Smooth muscle cell (in vitro differentiated cells): ENCODE data around the gene SMAD6. TPM values are rescaled to one million over a fixed set of nuclear protein-coding genes. Genes with fewer than 3 reads are reported as not detected.

Source experiments
- DNase-seq: peaks from one replicate; lab custom pipeline; 2025; ENCODE audit not compliant: unreplicated experiment; lab: John Stamatoyannopoulos, UW
- H2AFZ ChIP-seq: fragments of 200-600 bp; sonication (generic); 2 replicates; pipeline ENCODE4 v1.6.0; 2016; ENCODE audit warnings: antibody characterized with exemption, low read depth, mild to moderate bottlenecking
- H3F3A ChIP-seq: fragments of 200-600 bp; sonication (generic); 2 replicates; pipeline ENCODE4 v1.6.0; 2017; ENCODE audit warnings: antibody characterized with exemption, low read depth
- H3K27ac ChIP-seq: fragments of 200-600 bp; sonication (generic); 2 replicates; pipeline ENCODE4 v1.5.1; 2016; ENCODE audit warnings: low read depth, mild to moderate bottlenecking
- H3K27me3 ChIP-seq: fragments of 200-600 bp; sonication (generic); 2 replicates; pipeline ENCODE4 v1.6.1; 2016; ENCODE audit warnings: low read depth, mild to moderate bottlenecking
- H3K36me3 ChIP-seq: fragments of 200-600 bp; sonication (generic); 2 replicates; pipeline ENCODE4 v1.5.1; 2016; ENCODE audit warnings: low read depth
- H3K4me1 ChIP-seq: fragments of 200-600 bp; sonication (generic); 2 replicates; pipeline ENCODE4 v1.5.1; 2016; ENCODE audit warnings: low read depth
- H3K4me2 ChIP-seq: fragments of 200-600 bp; sonication (generic); 2 replicates; pipeline ENCODE4 v1.6.0; 2016; ENCODE audit warnings: mild to moderate bottlenecking
- H3K4me3 ChIP-seq: fragments of 200-600 bp; sonication (generic); 2 replicates; pipeline ENCODE4 v1.5.1; 2016; ENCODE audit warnings: mild to moderate bottlenecking
- H3K79me2 ChIP-seq: fragments of 200-600 bp; sonication (generic); 2 replicates; pipeline ENCODE4 v1.6.0; 2016; ENCODE audit warnings: low read depth, mild to moderate bottlenecking
- H3K9ac ChIP-seq: fragments of 200-600 bp; sonication (generic); 2 replicates; pipeline ENCODE4 v1.6.0; 2016; ENCODE audit warnings: low read depth
- H3K9me3 ChIP-seq: fragments of 200-600 bp; sonication (generic); replicated peaks from 2 replicates; pipeline ENCODE4 v1.5.1; 2016; ENCODE audit warnings: low read depth
- H4K20me1 ChIP-seq: fragments of 200-600 bp; sonication (generic); 2 replicates; pipeline ENCODE4 v1.6.0; 2016; ENCODE audit warnings: low read depth
- WGBS: methylation state at CpG from one replicate; pipeline ENCODE4 v1.1.7; 2016; ENCODE audit warnings: low lambda C conversion rate; 5-methylcytosine and 5-hydroxymethylcytosine counted together
- polyA plus RNA-seq: library from polyadenylated mRNA; unstranded; fragments of >200 nt; fragmentation: Nextera tagmentation; extraction: Ambion mirVana; gene quantifications from 2 replicates; pipeline ENCODE4 v1.2.1, GENCODE V29; 2016
- total RNA-seq: library from RNA; depleted of rRNA; stranded (reverse); fragments of >200 nt; gene quantifications from 2 replicates; pipeline ENCODE4 v1.2.3, GENCODE V29; 2014
- TF ChIP-seq, protein P1 (sequence below): fragments of 200-600 bp; sonication (generic); IDR thresholded peaks from 2 replicates; pipeline ENCODE4 v1.5.1; 2017; ENCODE audit warnings: borderline replicate concordance, mild to moderate bottlenecking, antibody characterized with exemption; ENCODE audit not compliant: insufficient read depth, poor library complexity, severe bottlenecking

Gene SMAD6
- total and polyA plus RNA-seq, 2 experiments from 2014 or later, result 42.6 to 44.0 TPM

DNA sequence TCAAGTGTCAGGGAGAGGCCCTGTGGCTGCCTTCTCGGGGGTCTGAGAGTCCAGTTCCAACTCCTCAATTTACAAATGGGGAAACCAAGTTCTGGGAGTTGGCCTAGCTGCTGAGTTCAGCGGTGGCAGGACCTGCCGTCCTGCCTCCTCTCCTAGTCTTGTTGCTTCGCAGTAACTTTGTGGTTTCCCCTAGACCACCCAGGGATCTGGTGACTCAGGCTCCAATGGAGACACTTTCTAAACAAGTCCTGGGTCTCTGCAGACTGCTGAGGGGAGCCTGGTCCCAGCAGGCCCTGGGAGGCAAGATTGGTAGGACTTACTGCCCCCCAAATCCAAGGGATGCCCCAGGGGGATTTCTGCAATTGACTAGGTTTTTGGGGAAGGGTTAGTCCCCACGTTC lies 83.6 kb downstream of the SMAD6 start:
- peaks cover 9% of the 10 kb centered on the region for H3K4me1 ChIP-seq
- H3K27me3 ChIP-seq, result no peaks in the 10 kb centered on the region
- no peak overlapping the region for H3K4me3 ChIP-seq
- H3K9me3 ChIP-seq, result no peaks in the 10 kb centered on the region
- TF ChIP-seq, protein P1, sequence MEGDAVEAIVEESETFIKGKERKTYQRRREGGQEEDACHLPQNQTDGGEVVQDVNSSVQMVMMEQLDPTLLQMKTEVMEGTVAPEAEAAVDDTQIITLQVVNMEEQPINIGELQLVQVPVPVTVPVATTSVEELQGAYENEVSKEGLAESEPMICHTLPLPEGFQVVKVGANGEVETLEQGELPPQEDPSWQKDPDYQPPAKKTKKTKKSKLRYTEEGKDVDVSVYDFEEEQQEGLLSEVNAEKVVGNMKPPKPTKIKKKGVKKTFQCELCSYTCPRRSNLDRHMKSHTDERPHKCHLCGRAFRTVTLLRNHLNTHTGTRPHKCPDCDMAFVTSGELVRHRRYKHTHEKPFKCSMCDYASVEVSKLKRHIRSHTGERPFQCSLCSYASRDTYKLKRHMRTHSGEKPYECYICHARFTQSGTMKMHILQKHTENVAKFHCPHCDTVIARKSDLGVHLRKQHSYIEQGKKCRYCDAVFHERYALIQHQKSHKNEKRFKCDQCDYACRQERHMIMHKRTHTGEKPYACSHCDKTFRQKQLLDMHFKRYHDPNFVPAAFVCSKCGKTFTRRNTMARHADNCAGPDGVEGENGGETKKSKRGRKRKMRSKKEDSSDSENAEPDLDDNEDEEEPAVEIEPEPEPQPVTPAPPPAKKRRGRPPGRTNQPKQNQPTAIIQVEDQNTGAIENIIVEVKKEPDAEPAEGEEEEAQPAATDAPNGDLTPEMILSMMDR, result no peak
- H3K9ac ChIP-seq, result no peak overlapping the region
- peak overlapping the region; percentile 68 for H3K4me2 ChIP-seq
- no peak for DNase-seq
- H2AFZ ChIP-seq, result no peak overlapping the region
- peaks cover 21% of the 10 kb centered on the region for H3K79me2 ChIP-seq
- no peaks in the 10 kb centered on the region for H3K36me3 ChIP-seq
- H4K20me1 ChIP-seq, result peaks cover 40% of the 10 kb centered on the region
- 35% methylated on average over 5 of the region's 5 CpGs for WGBS
- H3F3A ChIP-seq, result peaks cover 19% of the 10 kb centered on the region
- H3K27ac ChIP-seq, result peak overlapping the region; percentile 73

DNA sequence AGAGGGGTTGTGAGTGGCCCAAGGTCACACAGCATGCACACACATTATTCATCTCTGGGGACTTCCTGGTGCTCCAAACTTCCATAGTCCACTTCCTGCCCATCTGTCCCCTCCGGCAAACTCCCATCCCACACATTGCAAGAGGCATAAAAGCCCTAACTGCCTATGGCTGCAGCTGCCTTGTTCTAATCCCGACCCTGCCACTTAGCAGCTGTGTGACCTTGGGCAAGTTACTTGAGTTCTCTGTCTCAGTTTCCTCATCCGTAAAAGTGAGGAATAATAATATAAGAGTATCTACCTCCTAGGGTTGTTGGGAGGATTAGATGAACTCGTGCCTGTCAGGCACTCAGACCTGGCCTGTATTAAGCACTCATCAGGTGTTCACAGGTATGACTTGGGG lies 84.2 kb downstream of the SMAD6 start:
- H3F3A ChIP-seq, result peaks cover 19% of the 10 kb centered on the region
- H3K9ac ChIP-seq, result no peak overlapping the region
- peak overlapping the region; percentile 68 for H3K4me2 ChIP-seq
- H2AFZ ChIP-seq, result no peak overlapping the region
- WGBS, result 80% methylated on average over 4 of the region's 4 CpGs
- no peaks in the 10 kb centered on the region for H3K27me3 ChIP-seq
- no peaks in the 10 kb centered on the region for H3K36me3 ChIP-seq
- H3K4me1 ChIP-seq, result peaks cover 9% of the 10 kb centered on the region
- H3K79me2 ChIP-seq, result peaks cover 15% of the 10 kb centered on the region
- no peak overlapping the region for H3K4me3 ChIP-seq
- TF ChIP-seq, protein P1, result no peak
- H4K20me1 ChIP-seq, result peaks cover 34% of the 10 kb centered on the region
- no peak for DNase-seq
- H3K9me3 ChIP-seq, result no peaks in the 10 kb centered on the region
- peak overlapping the region; percentile 73 for H3K27ac ChIP-seq

DNA sequence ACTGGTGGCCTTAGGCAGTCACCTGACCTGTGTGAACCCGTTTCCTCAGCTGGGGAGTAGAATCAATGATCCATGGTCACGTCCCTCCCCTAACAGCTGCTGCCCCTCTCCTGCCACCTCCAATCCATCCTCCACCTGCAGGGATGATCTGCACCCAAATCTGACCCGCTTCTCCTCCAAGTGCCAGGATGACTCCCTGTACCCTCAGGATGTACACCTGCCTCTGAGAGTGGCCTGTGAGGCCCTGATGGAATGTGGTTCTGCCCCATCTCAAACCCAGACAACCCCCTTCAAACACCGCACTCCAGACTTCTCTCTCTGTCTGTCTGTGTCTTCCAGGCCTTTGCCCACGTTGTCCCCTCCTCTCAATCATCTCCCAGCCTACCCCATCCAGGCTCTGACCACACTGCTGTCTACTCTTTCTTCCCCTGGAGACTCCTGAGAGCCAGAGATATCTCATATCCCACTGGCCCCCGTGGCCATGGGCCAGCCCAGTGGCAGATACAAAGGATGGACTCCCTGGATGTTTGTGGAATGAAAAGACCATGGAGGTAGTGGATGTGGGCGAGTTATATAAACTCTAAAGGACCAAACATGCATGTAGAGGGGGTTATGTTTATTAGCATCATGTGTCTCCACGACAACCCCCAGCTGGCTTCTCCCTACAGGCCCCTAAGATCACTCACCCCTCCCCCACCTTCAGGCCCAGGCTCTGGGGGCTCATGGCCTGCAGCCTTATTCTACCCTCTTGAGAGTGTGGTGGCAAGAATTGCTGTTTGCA lies 84.9 kb downstream of the SMAD6 start:
- Histone ChIP-seq H4K20me1 (peaks cover 30% of the 10 kb centered on the region), H3K9ac (no peak overlapping the region), H3F3A (peaks cover 19% of the 10 kb centered on the region), H3K79me2 (peaks cover 9% of the 10 kb centered on the region), H3K27me3 (no peaks in the 10 kb centered on the region), H3K36me3 (no peaks in the 10 kb centered on the region), H3K27ac (peak overlapping the region; percentile 73), H3K9me3 (no peaks in the 10 kb centered on the region), H3K4me3 (no peak overlapping the region), H3K4me1 (peaks cover 9% of the 10 kb centered on the region), H3K4me2 (peak overlapping the region; percentile 17), H2AFZ (no peak overlapping the region)
- DNase-seq, result no peak
- 53% methylated on average over 8 of the region's 8 CpGs for WGBS
- TF ChIP-seq, protein P1, result no peak

DNA sequence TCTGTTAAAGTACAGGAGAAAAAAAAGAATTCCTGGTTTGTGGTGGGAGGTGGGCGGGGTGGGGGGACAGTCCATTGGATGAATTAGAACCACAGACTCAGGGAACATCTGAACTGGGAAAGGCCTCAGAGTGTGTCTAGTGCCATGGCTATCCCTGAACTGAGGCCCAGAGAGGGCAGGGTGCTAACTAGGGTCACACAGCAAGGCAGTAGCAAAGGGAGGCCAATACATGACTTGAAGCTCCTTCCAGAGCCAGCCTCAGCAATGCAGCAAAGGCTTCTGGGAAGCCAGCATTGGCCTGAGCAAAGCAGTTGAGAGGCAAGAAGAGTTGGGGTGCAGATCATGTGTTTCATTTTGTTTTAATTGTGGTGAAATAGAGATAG lies 85.4 kb downstream of the SMAD6 start:
- 88% methylated on average over 1 of the region's 1 CpG for WGBS

More for the DNA sequence above, 85.4 kb downstream of the SMAD6 start:
- H3K4me1 ChIP-seq, result peaks cover 9% of the 10 kb centered on the region
- no peak overlapping the region for H3K4me3 ChIP-seq
- TF ChIP-seq, protein P1, result no peak
- H4K20me1 ChIP-seq, result peaks cover 25% of the 10 kb centered on the region
- no peak for DNase-seq
- H3K9ac ChIP-seq, result no peak overlapping the region
- peaks cover 3% of the 10 kb centered on the region for H3K79me2 ChIP-seq
- H3K27ac ChIP-seq, result peak overlapping the region; percentile 73
- H3K4me2 ChIP-seq, result peak overlapping the region; percentile 17
- no peaks in the 10 kb centered on the region for H3K27me3 ChIP-seq
- no peak overlapping the region for H2AFZ ChIP-seq
- no peaks in the 10 kb centered on the region for H3K36me3 ChIP-seq
- H3F3A ChIP-seq, result peaks cover 19% of the 10 kb centered on the region
- no peaks in the 10 kb centered on the region for H3K9me3 ChIP-seq
